Colonic mucosa (tissue), 4 donors: ENCODE results near the gene EDDM3A. TPM values are rescaled to one million over a fixed set of nuclear protein-coding genes. Genes with fewer than 3 reads are reported as not detected.
"Not testable (repeated sequence)": the region's sequence is repeated elsewhere in the genome, so short reads cannot be mapped to it uniquely, and the experiment has no call there.

Experiments used
- DNase-seq: peaks from one replicate; pipeline ENCODE4 v3.0.0-alpha.2; 2020
- H3K27ac ChIP-seq: fragments of 200-600 bp; one replicate; pipeline ENCODE4 v1.8.0; 2021
- H3K27me3 ChIP-seq: fragments of 200-600 bp; one replicate; pipeline ENCODE4 v1.8.0; 2021
- H3K36me3 ChIP-seq: fragments of 200-600 bp; one replicate; pipeline ENCODE4 v1.8.0; 2021
- H3K4me1 ChIP-seq: fragments of 200-600 bp; one replicate; pipeline ENCODE4 v1.8.0; 2021; ENCODE audit warnings: mild to moderate bottlenecking
- H3K4me3 ChIP-seq: fragments of 200-600 bp; one replicate; pipeline ENCODE4 v1.8.0; 2021
- H3K9ac ChIP-seq, 2 donors: one replicate each; pipeline ENCODE4 v1.7.0; 2013; ENCODE audit warnings: control low read depth in 2 of 2, low read depth in 2 of 2, low read length in 2 of 2
- H3K9me3 ChIP-seq: fragments of 200-600 bp; one replicate; pipeline ENCODE4 v1.8.0; 2021
- CTCF ChIP-seq: fragments of 200-600 bp; IDR thresholded peaks from one replicate; pipeline ENCODE4 v1.8.0; 2022; ENCODE audit warnings: antibody characterized with exemption, mild to moderate bottlenecking
- intact Hi-C: fragments of 100-400 bp; cut with DNase I; formaldehyde crosslinking; loops from one replicate; pipeline ENCODE4 v1.14.1; 2022
- total RNA-seq, 2 donors: library from RNA; stranded (reverse); fragmentation: NEBNext Ultra II Directional in 1 of 2; extraction: Animal tissue kit (Norgen Biotek cat#: 25700) in 1 of 2; gene quantifications; one replicate each; pipeline ENCODE4 v1.2.1, GENCODE V29; 2021
- donor health status: healthy.
- donor health status: DM: no; HTN: no; CAD: no.
- donor health status: DM: no; HTN: no; CAD: no.

Gene EDDM3A
- total RNA-seq, 2 donors from 2014 or later = not detected

DNA sequence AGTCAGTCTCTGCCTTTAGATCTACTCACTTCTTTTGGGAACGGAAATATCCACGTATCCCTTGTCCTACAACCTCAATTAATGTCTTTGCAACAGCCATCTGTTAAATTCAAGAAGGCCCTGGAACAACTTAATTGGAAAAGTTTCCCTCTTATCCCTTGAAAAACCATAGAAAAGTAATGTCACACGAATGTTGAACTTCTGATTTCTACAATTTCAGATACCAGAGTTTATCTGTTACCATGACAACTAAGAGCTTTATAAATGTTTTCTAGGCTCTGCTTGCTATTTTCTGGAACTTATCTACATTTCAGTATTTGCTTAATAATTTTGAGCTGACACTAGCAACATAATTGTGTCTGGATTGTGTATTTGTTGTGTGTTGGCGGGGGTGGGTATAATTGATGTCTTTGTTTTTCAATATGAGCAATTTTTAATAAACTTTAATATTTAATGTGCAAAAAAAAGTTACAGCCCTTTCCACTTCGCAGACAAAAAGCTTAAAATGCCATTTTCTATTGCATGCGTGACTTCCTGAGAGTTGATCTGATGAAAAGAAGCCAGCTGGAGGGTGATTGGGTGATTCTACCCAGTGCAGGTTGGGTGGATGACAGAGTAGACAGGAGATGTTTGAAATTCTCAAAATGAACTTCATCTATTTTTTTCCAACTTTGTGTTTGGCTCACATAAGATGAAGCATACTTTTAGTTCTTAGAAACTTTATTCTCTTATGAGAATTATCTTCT, 11.8 kb upstream of the EDDM3A start:
- no peaks in the 10 kb centered on the region for H3K36me3 ChIP-seq
- no peak overlapping the region for H3K9ac ChIP-seq
- intact Hi-C loops = no loop called here
- no peaks in the 10 kb centered on the region for H3K4me1 ChIP-seq
- no peak overlapping the region for H3K27ac ChIP-seq
- DNase-seq = no peak
- no peak for TF ChIP-seq CTCF
- no peak overlapping the region for H3K4me3 ChIP-seq
- no peaks in the 10 kb centered on the region for H3K27me3 ChIP-seq
- H3K9me3 ChIP-seq = no peaks in the 10 kb centered on the region

GRCh38 chr14:20734430-20734806, 11.3 kb upstream of the EDDM3A start:
- no peak for DNase-seq
- Histone ChIP-seq H3K4me3 (no peak overlapping the region), H3K9ac (no peak overlapping the region), H3K27me3 (no peaks in the 10 kb centered on the region), H3K27ac (no peak overlapping the region), H3K36me3 (no peaks in the 10 kb centered on the region), H3K9me3 (no peaks in the 10 kb centered on the region), H3K4me1 (no peaks in the 10 kb centered on the region)
- TF ChIP-seq CTCF = no peak
- intact Hi-C loops = no loop called here

DNA sequence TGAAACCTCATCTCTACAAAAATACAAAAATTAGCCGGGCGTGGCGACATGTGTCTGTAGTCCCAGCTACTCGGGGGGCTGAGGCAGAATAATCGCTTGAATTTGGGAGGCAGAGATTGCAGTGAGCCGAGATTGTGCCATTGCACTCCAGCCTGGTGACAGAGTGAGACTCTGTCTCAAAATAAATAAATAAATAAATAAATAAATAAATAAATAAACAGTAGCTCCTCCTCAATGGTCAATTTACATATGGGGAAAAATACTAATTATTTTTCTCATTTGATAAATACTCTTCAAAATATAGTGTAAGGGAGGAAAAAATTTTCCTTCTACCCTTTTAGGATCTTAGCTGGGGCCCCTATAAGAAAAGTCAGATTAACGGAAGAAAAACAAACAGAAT, 7.4 kb upstream of the EDDM3A start:
- intact Hi-C loops = not testable (repeated sequence)

GRCh38 chr14:20742132-20742531, 3.6 kb upstream of the EDDM3A start:
- H3K27ac ChIP-seq = no peak overlapping the region
- no peaks in the 10 kb centered on the region for H3K27me3 ChIP-seq
- H3K4me3 ChIP-seq = no peak overlapping the region
- DNase-seq = no peak
- intact Hi-C loops = no loop called here
- H3K36me3 ChIP-seq = no peaks in the 10 kb centered on the region
- H3K9me3 ChIP-seq = no peaks in the 10 kb centered on the region
- TF ChIP-seq CTCF = no peak
- H3K9ac ChIP-seq = no peak overlapping the region
- H3K4me1 ChIP-seq = no peaks in the 10 kb centered on the region

More for the DNA sequence above, 7.4 kb upstream of the EDDM3A start:
- H3K9ac ChIP-seq, H3K4me3 ChIP-seq, DNase-seq, H3K27ac ChIP-seq, H3K27me3 ChIP-seq, H3K9me3 ChIP-seq, H3K4me1 ChIP-seq, H3K36me3 ChIP-seq: not testable (repeated sequence)

- Histone ChIP-seq H3K36me3 (no peaks in the 10 kb centered on the region), H3K9me3 (no peaks in the 10 kb centered on the region), H3K9ac (no peak overlapping the region), H3K27ac (no peak overlapping the region), H3K4me3 (no peak overlapping the region), H3K4me1 (no peaks in the 10 kb centered on the region), H3K27me3 (no peaks in the 10 kb centered on the region)
- intact Hi-C loops = no loop called here
- no peak for TF ChIP-seq CTCF
- no peak for DNase-seq
These were observed 2.1 kb upstream of the EDDM3A start for GRCh38 chr14:20743556-20743955.

GRCh38 chr14:20746566-20746965, 879 bp downstream of the EDDM3A start:
- no peak for TF ChIP-seq CTCF
- no peak overlapping the region for H3K4me3 ChIP-seq
- no peaks in the 10 kb centered on the region for H3K9me3 ChIP-seq
- H3K27me3 ChIP-seq = no peaks in the 10 kb centered on the region
- intact Hi-C loops = no loop called here
- no peak overlapping the region for H3K9ac ChIP-seq
- no peak overlapping the region for H3K27ac ChIP-seq
- H3K4me1 ChIP-seq = no peaks in the 10 kb centered on the region
- no peaks in the 10 kb centered on the region for H3K36me3 ChIP-seq
- DNase-seq = no peak
